Measurements from ENCODE around the gene KIF21A.

DNA sequence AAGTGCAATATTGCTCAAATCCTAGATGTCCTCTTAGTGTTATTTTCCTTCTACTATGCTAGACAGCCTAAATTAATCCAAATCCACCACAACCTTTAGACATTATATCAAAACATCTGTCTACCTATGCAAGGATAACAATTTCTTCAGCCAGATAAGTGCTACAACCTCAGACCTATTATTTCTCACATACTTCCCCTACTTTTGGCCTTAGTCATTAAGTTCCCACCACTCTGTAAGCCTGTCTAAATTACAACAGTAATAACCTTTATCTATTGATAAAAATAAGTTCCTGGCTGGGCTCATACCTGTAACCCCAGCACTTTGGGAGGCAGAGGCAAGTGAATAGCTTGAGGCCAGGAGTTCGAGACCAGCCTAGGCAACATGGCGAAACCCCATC, 74.0 kb downstream of the KIF21A start:
- no peak for TF ChIP-seq CTCF (IDR thresholded peaks at IDR 0.05)
- no peak for TF ChIP-seq POLR2A (IDR thresholded peaks at IDR 0.05)

Data from lower leg skin (tissue), 3 donors.